Upper lobe of left lung (tissue), 6 donors: Measurements from ENCODE around the gene TAF5. TPM values are rescaled to one million over a fixed set of nuclear protein-coding genes. Genes with fewer than 3 reads are reported as not detected.
A peak's percentile ranks its signal among the peaks of the same experiment; 100 is the strongest.
"Not testable (repeated sequence)": the region's sequence is repeated elsewhere in the genome, so short reads cannot be mapped to it uniquely, and the experiment has no call there.

ENCODE experiments used
- ATAC-seq, 2 donors: fragments of 200-7000 bp; cut with Tn5 transposase; one replicate each; pipeline ENCODE4 v1.9.1; 2022; ENCODE audit warnings: mild to moderate bottlenecking in 2 of 2, moderate library complexity in 2 of 2; ENCODE audit not compliant: low FRiP score in 2 of 2
- DNase-seq, 2 donors: peaks; one replicate each; pipeline ENCODE4 v3.0.0-alpha.2; 2019 to 2020
- H3K27ac ChIP-seq, 4 donors: fragments of 200-600 bp; sonication (generic); one replicate each; pipeline ENCODE4 v1.5.1; 2016 to 2019
- H3K27me3 ChIP-seq, 4 donors: fragments of 200-600 bp; sonication (generic); one replicate each; pipeline ENCODE4 v1.5.1; 2017 to 2019
- H3K36me3 ChIP-seq, 4 donors: fragments of 200-600 bp; sonication (generic); one replicate each; pipeline ENCODE4 v1.5.1; 2016 to 2019
- H3K4me1 ChIP-seq, 4 donors: fragments of 200-600 bp; sonication (generic); one replicate each; pipeline ENCODE4 v1.5.1; 2018 to 2019
- H3K4me3 ChIP-seq, 4 donors: fragments of 200-600 bp; sonication (generic); one replicate each; pipeline ENCODE4 v1.5.1; 2017 to 2019; ENCODE audit warnings: mild to moderate bottlenecking in 2 of 4, moderate library complexity in 1 of 4
- H3K9me3 ChIP-seq, 4 donors: fragments of 200-600 bp; sonication (generic); one replicate each; pipeline ENCODE4 v1.5.1; 2018 to 2019
- EP300 ChIP-seq, 4 donors: sonication (generic); formaldehyde crosslinking; IDR thresholded peaks; one replicate each; pipeline ENCODE4 v1.5.1; 2017; ENCODE audit warnings: antibody characterized with exemption in 4 of 4, control low read depth in 2 of 4
- POLR2A ChIP-seq, 4 donors: fragments of 450-650 bp; IDR thresholded peaks; one replicate each; pipeline ENCODE4 v1.5.1; 2016 to 2017; ENCODE audit warnings: antibody characterized with exemption in 4 of 4, mild to moderate bottlenecking in 2 of 4
- POLR2AphosphoS5 ChIP-seq, 2 donors: sonication (generic); formaldehyde crosslinking; IDR thresholded peaks; one replicate each; pipeline ENCODE4 v1.5.1; 2017; ENCODE audit warnings: antibody characterized with exemption in 2 of 2
- WGBS, 2 donors: methylation state at CpG; one replicate each; pipeline ENCODE4 v1.1.5; 2017 to 2018; 5-methylcytosine and 5-hydroxymethylcytosine counted together
- total RNA-seq, 6 donors: library from RNA; depleted of rRNA in 4 of 6; stranded (reverse); fragments of >200 nt in 4 of 6; gene quantifications; one replicate each; pipeline versions ENCODE4 v1.1.0 to v1.2.1, GENCODE V29; 2016 to 2021
- TF ChIP-seq, protein P1 (sequence below), 6 experiments: fragments of 450-650 bp in 4 of 6; fragments of 200-600 bp in 2 of 6; sonication (generic) in 2 of 6; IDR thresholded peaks; one replicate each; pipeline ENCODE4 v1.5.1; 2016 to 2019; ENCODE audit warnings: antibody characterized with exemption in 6 of 6
- donor health status: DM: no; HTN: no; CAD: no; lungs with moderate emphysema.
- donor health status: DM: no; HTN: yes; CAD: no; lungs with severe emphysema.

TAF5 gene
- total RNA-seq, 6 donors from 2014 or later = 1.1 to 7.6 (median 4.4) TPM

GRCh38 chr10:103413564-103413963 is 45.8 kb downstream of the TAF5 start:
- DNase-seq (no peak), ATAC-seq (no peak)
- TF ChIP-seq, protein P1, sequence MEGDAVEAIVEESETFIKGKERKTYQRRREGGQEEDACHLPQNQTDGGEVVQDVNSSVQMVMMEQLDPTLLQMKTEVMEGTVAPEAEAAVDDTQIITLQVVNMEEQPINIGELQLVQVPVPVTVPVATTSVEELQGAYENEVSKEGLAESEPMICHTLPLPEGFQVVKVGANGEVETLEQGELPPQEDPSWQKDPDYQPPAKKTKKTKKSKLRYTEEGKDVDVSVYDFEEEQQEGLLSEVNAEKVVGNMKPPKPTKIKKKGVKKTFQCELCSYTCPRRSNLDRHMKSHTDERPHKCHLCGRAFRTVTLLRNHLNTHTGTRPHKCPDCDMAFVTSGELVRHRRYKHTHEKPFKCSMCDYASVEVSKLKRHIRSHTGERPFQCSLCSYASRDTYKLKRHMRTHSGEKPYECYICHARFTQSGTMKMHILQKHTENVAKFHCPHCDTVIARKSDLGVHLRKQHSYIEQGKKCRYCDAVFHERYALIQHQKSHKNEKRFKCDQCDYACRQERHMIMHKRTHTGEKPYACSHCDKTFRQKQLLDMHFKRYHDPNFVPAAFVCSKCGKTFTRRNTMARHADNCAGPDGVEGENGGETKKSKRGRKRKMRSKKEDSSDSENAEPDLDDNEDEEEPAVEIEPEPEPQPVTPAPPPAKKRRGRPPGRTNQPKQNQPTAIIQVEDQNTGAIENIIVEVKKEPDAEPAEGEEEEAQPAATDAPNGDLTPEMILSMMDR (IDR thresholded peaks at IDR 0.05) = no peak
- no peak for TF ChIP-seq POLR2A (IDR thresholded peaks at IDR 0.05)
- H3K27ac ChIP-seq = no peak overlapping the region
- no peaks in the 10 kb centered on the region for H3K4me1 ChIP-seq
- no peaks in the 10 kb centered on the region for H3K9me3 ChIP-seq
- WGBS, 2 donors = 92 to 96% methylated on average over 2 of the region's 2 CpGs
- no peak overlapping the region for H3K4me3 ChIP-seq
- no peaks in the 10 kb centered on the region for H3K27me3 ChIP-seq
- H3K36me3 ChIP-seq = peaks cover 32 to 100% (median 89%) of the 10 kb centered on the region in 4 donors

- no peaks in the 10 kb centered on the region for H3K9me3 ChIP-seq
- H3K4me1 ChIP-seq = no peaks in the 10 kb centered on the region
- H3K27ac ChIP-seq = no peak overlapping the region
- H3K27me3 ChIP-seq = no peaks in the 10 kb centered on the region
- no peak for ATAC-seq
- WGBS, 2 donors = 89 to 90% methylated on average over 8 of the region's 8 CpGs
- H3K36me3 ChIP-seq = peaks cover 36 to 100% (median 91%) of the 10 kb centered on the region in 4 donors
- no peak for DNase-seq
- TF ChIP-seq EP300 (IDR thresholded peaks at IDR 0.05) (no peak), POLR2AphosphoS5 (IDR thresholded peaks at IDR 0.05) (no peak), POLR2A (IDR thresholded peaks at IDR 0.05) (no peak)
- TF ChIP-seq, protein P1 (IDR thresholded peaks at IDR 0.05) = no peak
- no peak overlapping the region for H3K4me3 ChIP-seq
Observed at GRCh38 chr10:103415581-103415980, 47.8 kb downstream of the TAF5 start.

- Histone ChIP-seq H3K9me3 (no peaks in the 10 kb centered on the region), H3K27me3 (no peaks in the 10 kb centered on the region), H3K27ac (no peak overlapping the region), H3K4me1 (no peaks in the 10 kb centered on the region), H3K36me3 (peaks cover 36 to 99% (median 92%) of the 10 kb centered on the region in 4 donors), H3K4me3 (no peak overlapping the region)
- peak in 1 of 2 donors; percentile 41 for DNase-seq
- 56 to 59% methylated on average over 7 to 8 of the region's 8 CpGs for WGBS, 2 donors
- TF ChIP-seq POLR2A (IDR thresholded peaks at IDR 0.05) = no peak
- no peak for TF ChIP-seq EP300 (IDR thresholded peaks at IDR 0.05)
- TF ChIP-seq, protein P1 (IDR thresholded peaks at IDR 0.05) = peak; percentile 24 to 68 (median 46)
- TF ChIP-seq POLR2AphosphoS5 (IDR thresholded peaks at IDR 0.05) = no peak
- peak in 1 of 2 donors; percentile 61 for ATAC-seq
Observed at GRCh38 chr10:103416436-103417147, 48.8 kb downstream of the TAF5 start.

DNA sequence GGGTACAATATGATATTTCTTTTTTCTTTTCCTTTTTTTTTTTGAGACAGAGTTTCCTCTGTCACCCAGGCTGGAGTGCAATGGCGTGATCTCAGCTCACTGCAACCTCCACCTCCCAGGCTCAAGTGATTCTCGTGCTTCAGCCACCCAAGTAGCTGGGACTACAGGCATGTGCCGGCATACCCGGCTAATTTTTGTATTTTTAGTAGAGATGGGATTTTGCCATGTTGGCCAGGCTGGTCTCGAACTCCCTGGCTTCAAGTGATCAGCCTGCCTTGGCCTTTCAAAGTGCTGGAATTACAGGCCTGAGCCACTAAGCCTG is 49.3 kb downstream of the TAF5 start:
- H3K4me3 ChIP-seq, H3K4me1 ChIP-seq, DNase-seq, ATAC-seq, H3K27ac ChIP-seq, H3K27me3 ChIP-seq, H3K9me3 ChIP-seq: not testable (repeated sequence)
- H3K36me3 ChIP-seq = peaks cover 36 to 98% (median 90%) of the 10 kb centered on the region in 4 donors
- WGBS, 2 donors = 89 to 97% methylated on average over 5 of the region's 5 CpGs

GRCh38 chr10:103417601-103418000 is 49.8 kb downstream of the TAF5 start:
- ATAC-seq (no peak), DNase-seq (no peak)
- TF ChIP-seq EP300 (IDR thresholded peaks at IDR 0.05) (no peak), POLR2AphosphoS5 (IDR thresholded peaks at IDR 0.05) (no peak)
- H3K9me3 ChIP-seq = no peaks in the 10 kb centered on the region
- no peaks in the 10 kb centered on the region for H3K27me3 ChIP-seq
- H3K27ac ChIP-seq = no peak overlapping the region
- no peaks in the 10 kb centered on the region for H3K4me1 ChIP-seq
- no peak overlapping the region for H3K4me3 ChIP-seq
- H3K36me3 ChIP-seq = peaks cover 36 to 98% (median 89%) of the 10 kb centered on the region in 4 donors
- WGBS, 2 donors = 90 to 94% methylated on average over 5 of the region's 5 CpGs

- H3K4me3 ChIP-seq = no peak overlapping the region
- DNase-seq (no peak), ATAC-seq (no peak)
- WGBS, 2 donors = 89 to 96% methylated on average over 4 of the region's 4 CpGs
- H3K27me3 ChIP-seq = no peaks in the 10 kb centered on the region
- H3K27ac ChIP-seq = no peak overlapping the region
- no peaks in the 10 kb centered on the region for H3K4me1 ChIP-seq
- H3K9me3 ChIP-seq = no peaks in the 10 kb centered on the region
- H3K36me3 ChIP-seq = peaks cover 36 to 98% (median 88%) of the 10 kb centered on the region in 4 donors
- TF ChIP-seq POLR2AphosphoS5 (IDR thresholded peaks at IDR 0.05) (no peak), POLR2A (IDR thresholded peaks at IDR 0.05) (no peak), EP300 (IDR thresholded peaks at IDR 0.05) (no peak)
- TF ChIP-seq, protein P1 (IDR thresholded peaks at IDR 0.05) = no peak
Observed at GRCh38 chr10:103419101-103419500, 51.3 kb downstream of the TAF5 start.
